ENCODE results near the gene HSD17B1.

HSD17B1 gene

GRCh38 chr17:42547698-42548069, 5.0 kb upstream of the HSD17B1 start:
- DNase-seq (ENCODE audit: low read depth), result no peak

GRCh38 chr17:42548070-42548837, 4.5 kb upstream of the HSD17B1 start:
- DNase-seq (ENCODE audit: low read depth), result peak; percentile 29

DNA sequence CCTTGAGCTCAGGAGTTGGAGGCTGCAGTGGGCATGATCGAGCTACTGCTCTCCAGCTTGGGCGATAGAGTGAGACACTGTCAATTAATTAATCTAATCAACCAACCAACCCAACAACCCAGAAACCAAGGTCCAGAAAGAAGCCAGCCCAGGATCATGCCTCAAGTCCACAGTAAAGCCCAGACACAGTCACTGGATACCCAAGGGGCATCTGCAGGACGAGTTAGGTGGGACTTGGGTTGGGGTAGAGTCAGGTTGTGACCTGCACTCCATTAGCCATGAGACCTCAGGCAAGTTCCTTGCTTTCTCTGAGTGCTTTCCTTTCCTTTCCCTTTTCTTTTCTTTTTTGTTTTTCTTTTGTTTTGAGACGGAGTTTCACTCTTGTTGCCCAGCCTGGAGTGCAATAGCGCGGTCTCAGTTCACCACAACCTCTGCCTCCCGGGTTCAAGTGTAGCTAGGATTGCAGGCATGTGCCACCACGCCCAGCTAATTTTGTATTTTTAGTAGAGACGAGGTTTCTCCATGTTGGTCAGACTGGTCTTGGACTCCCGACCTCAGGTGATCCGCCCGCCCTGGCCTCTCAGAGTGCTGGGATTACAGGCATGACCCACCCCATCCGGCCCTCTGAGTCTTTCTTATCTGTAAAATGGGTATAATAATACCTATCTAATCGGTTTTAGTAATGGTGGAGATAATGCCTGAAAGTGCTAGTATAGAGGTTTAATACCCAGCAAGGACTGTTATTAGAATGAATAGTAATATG, 3.5 kb upstream of the HSD17B1 start:
- DNase-seq (ENCODE audit: low read depth), result no peak

DNA sequence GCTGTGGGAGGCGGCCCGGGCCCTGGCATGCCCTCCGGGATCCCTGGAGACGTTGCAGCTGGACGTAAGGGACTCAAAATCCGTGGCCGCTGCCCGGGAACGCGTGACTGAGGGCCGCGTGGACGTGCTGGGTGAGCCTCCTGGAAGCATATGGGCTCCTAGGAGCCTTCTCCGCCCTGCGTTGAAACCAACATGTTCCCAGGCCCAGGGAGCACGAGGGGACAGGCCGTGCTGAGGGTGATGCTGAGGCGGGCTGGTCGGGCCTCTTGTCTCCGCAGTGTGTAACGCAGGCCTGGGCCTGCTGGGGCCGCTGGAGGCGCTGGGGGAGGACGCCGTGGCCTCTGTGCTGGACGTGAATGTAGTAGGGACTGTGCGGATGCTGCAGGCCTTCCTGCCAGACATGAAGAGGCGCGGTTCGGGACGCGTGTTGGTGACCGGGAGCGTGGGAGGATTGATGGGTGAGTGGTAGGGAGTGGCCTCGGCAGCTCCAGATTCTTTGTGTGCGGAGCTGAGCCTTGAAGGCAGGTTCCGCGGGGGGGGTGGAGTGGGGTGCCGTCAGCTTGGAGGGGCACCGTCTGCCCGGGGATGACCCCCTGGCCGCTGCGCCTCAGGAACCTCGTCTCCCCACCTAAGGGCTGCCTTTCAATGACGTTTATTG, 567 bp downstream of the HSD17B1 start:
- no peak for DNase-seq (ENCODE audit: low read depth)

DNA sequence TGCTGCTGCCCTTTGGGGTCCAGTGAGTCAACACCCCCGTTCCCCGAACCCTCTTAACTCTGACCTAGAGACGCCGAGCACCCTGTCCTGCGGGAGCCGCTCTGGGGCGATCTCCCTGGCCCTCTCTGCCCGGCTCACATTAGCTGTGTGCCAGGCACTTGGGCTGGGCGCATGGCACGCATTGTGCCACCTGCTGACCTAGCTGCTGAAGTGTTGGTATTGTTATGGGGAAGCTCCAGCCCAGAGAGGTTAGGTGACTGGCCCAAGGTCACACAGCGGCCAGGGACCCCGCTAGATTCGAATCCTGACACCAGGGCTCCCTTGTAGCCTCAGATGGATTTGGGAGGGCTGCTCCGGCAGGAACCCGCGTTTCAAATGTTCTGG, 1.1 kb downstream of the HSD17B1 start:
- no peak for DNase-seq (ENCODE audit: low read depth)

DNA sequence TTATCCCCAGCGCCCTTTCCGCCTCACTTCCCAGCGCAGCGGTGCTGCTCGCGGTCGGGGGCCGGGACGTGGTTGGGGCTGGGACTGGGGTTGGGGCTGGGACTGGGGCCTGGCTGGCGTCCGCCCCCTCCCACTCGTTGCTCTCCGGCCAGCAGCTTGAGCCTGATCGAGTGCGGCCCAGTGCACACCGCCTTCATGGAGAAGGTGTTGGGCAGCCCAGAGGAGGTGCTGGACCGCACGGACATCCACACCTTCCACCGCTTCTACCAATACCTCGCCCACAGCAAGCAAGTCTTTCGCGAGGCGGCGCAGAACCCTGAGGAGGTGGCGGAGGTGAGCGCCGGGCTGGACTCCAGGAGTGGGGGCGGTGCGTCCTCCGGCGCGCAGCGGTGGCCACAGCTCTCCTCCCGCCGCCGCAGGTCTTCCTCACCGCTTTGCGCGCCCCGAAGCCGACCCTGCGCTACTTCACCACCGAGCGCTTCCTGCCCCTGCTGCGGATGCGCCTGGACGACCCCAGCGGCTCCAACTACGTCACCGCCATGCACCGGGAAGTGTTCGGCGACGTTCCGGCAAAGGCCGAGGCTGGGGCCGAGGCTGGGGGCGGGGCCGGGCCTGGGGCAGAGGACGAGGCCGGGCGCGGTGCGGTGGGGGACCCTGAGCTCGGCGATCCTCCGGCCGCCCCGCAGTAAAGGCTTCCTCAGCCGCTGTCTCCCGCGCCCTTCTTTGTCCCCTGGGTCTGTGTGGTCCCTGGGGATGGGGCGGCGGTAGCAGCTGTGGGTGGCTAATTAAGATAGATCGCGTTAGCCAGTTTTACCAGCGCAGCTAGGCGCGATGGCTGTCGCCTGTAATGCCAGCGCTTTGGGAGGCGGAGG, 1.8 kb downstream of the HSD17B1 start:
- peak; percentile 87 for DNase-seq (ENCODE audit: low read depth)

- DNase-seq (ENCODE audit: low read depth), result no peak
Measured at GRCh38 chr17:42555122-42555622, 2.4 kb downstream of the HSD17B1 start.

GRCh38 chr17:42555961-42556617, 3.4 kb downstream of the HSD17B1 start:
- peak; percentile 51 for DNase-seq (ENCODE audit: low read depth)

GRCh38 chr17:42559075-42559474, 6.4 kb downstream of the HSD17B1 start:
- DNase-seq (ENCODE audit: low read depth), result no peak

DNA sequence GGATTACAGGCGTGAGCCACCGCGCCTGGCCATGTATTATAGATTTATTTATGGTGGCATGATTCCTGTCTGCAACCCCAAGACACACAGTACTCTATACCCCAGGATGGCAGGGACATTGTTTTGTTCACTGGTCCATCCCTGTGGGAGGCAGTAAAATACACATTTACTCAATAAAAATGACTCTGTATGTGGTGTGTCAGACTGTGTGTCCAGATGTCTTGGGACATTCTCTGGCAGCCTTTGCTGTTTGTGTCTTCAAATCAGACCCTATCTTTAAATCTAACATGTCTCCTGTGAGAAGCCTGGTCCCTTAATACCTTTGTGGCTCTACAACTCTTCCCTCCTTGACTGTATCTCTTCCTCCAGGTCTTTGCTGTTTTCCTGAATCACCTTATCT, 7.5 kb downstream of the HSD17B1 start:
- no peak for DNase-seq (ENCODE audit: low read depth)

DNA sequence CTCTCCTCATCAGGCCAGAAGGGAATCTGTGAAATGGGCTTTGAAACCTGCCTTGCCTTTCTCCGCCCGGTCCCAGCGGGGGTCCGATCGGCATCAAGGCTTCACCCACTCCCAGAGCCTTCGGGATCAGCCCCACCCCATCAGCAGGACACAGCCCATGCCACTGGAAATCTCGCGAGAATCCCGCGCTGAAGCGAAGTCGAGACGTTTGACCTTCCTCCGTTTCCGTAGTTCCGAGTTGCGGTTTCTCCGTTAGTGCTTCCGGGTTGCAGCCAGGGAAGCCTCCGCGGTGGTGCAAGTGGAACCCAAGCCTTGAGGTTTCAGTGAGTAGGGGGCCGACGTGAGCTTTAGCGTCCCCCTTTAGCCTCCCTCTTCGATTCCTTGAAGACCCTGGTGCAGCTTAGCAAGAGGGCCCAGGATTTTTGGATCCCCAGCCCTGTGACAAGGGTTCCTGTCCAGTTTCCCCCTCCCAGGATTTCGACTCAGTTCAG, 9.2 kb downstream of the HSD17B1 start, which contains the start of gene COASY:
Gene COASY (plus strand): TSS at position 252 of the 491 bp plus-strand sequence. CDS start 475 bp downstream, outside the sequence.
- DNase-seq (ENCODE audit: low read depth), result peak; percentile 99

GRCh38 chr17:42562388-42563142, 9.8 kb downstream of the HSD17B1 start:
- DNase-seq (ENCODE audit: low read depth), result peak; percentile 54

DNA sequence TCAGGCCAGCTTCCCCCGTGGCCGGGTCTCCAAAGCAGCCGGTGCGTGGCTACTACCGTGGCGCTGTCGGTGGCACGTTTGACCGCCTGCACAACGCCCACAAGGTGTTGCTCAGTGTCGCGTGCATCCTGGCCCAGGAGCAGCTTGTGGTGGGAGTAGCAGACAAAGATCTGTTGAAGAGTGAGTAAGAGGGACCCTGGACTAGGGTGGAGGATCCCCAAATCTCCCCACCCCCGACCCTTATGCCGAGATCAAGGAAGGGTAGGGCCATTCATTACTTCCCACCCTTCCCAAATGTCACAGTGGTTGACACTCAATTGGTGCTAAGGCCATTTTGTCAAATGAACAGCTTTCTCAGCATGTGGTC, 10.4 kb downstream of the HSD17B1 start:
- no peak for DNase-seq (ENCODE audit: low read depth)

- peak; percentile 36 for DNase-seq (ENCODE audit: low read depth)
Measured at GRCh38 chr17:42563543-42563942, 10.8 kb downstream of the HSD17B1 start.

DNA sequence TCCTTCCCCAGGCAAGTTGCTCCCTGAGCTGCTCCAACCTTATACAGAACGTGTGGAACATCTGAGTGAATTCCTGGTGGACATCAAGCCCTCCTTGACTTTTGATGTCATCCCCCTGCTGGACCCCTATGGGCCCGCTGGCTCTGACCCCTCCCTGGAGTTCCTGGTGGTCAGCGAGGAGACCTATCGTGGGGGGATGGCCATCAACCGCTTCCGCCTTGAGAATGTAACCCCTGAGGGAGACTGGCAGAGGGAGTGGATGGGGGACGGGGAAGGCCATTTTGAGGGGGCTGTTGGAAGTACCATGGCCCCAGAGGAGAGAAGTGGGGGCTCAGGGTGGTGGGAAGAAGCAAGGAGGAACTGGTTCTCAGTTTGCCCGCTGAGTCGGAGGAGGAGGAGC, 11.2 kb downstream of the HSD17B1 start:
- no peak for DNase-seq (ENCODE audit: low read depth)

GRCh38 chr17:42564815-42565522, 12.2 kb downstream of the HSD17B1 start:
- no peak for DNase-seq (ENCODE audit: low read depth)

DNA sequence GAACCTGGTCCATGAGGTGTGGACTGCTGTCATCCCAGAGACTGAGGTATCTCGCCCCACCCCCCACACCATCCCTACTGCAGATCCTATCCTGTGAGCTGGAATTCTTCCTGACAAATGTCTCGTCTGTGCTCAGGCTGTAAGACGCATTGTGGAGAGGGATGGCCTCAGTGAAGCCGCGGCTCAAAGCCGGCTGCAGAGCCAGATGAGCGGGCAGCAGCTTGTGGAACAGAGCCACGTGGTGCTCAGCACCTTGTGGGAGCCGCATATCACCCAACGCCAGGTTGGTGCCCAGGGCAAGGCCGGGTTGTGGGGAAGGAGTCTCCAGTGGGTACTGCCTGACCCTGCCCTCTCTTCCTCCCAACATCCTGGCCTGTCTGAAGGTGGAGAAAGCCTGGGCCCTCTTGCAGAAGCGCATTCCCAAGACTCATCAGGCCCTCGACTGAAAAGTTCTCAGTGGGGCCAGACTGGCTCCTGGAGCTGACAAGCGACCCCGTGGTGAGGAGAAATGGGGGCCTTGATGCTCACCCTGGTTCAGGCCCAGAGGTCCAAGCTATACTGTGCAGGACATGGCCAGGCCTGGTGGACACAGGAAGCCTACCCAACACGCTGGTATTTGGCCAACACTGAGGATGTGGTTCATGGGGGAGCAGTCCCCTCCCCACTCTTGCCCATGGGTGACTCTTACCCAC, 12.9 kb downstream of the HSD17B1 start:
- DNase-seq (ENCODE audit: low read depth), result no peak

DNA sequence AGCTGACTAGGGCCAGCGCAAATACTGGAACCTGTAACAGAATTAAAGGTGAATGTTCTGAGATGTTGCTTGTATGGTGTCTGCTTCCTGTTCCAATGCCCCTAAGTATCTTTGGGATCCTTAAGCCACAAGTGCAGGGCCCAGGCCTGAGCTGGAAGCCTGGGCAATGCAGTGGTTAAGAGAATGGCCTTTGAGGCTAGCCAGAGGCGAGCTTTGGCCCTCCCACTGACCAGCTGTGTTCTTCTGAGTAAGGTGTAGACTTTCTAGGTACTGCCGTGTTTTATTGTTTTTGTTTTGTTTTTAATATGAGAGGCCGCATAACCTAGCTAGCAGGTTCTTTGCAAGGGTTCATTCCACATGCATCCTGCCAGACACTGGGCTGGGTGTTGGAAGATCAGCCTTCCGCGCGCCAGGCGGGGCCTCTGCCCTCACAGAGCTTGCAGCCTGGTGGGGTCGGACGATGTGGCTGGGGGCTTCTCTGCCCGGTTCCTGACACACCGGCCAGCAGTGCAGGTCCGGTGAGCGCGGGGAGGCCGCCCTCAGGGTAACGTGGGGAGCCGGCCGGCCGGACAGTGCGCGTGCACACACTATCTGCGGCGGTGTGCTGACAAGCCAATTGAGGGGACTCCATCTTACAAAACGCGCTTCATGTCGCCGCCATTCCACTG, 13.6 kb downstream of the HSD17B1 start:
- no peak for DNase-seq (ENCODE audit: low read depth)

Data from ELR (cell line).